Coronary artery (tissue), 2 donors: ENCODE data around the gene NOS1.
A peak's percentile ranks its signal among the peaks of the same experiment; 100 is the strongest.

Source experiments
- DNase-seq: peaks from one replicate; pipeline ENCODE4 v3.0.0-alpha.2; 2017; ENCODE audit warnings: low spot score
- H3K27ac ChIP-seq, 2 donors: fragments of 200-600 bp; sonication (generic); one replicate each; pipeline ENCODE4 v1.5.1; 2016 to 2019
- H3K4me3 ChIP-seq: fragments of 200-600 bp; sonication (generic); 2 replicates; pipeline ENCODE4 v1.5.1; 2016; ENCODE audit warnings: mild to moderate bottlenecking, moderate library complexity
- TF ChIP-seq, protein P1 (sequence below): fragments of 200-600 bp; sonication (generic); IDR thresholded peaks from one replicate; pipeline ENCODE4 v1.5.1; 2019; ENCODE audit warnings: antibody characterized with exemption

NOS1 gene

DNA sequence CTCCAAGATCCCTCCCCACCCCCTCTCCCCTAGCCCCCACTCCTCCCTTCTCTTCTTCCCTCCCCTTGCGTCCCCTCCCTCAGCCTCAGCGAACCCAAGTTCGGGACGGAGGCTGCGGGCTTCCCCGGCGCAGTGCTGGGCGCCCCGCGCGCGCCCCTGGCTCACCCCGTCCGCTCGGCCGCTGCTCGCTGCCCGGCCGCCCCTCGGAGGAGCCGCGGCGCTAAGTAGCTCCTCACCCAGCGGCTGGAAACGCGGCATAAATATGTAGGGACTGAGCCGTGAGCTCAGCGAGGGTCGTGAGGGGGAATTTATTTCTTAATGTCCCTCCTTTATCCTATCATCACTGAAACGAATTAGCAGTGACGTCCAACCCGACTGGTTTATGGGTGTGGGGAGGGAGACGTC lies at the start of gene NOS1:
Gene NOS1 (minus strand): TSS at position 280 of the 405 bp plus-strand sequence. CDS start 30,557 bp downstream, outside the sequence.
- Histone ChIP-seq H3K4me3 (no peak within 1 kb of the TSS), H3K27ac (no peak within 1 kb of the TSS)
- TF ChIP-seq, protein P1, sequence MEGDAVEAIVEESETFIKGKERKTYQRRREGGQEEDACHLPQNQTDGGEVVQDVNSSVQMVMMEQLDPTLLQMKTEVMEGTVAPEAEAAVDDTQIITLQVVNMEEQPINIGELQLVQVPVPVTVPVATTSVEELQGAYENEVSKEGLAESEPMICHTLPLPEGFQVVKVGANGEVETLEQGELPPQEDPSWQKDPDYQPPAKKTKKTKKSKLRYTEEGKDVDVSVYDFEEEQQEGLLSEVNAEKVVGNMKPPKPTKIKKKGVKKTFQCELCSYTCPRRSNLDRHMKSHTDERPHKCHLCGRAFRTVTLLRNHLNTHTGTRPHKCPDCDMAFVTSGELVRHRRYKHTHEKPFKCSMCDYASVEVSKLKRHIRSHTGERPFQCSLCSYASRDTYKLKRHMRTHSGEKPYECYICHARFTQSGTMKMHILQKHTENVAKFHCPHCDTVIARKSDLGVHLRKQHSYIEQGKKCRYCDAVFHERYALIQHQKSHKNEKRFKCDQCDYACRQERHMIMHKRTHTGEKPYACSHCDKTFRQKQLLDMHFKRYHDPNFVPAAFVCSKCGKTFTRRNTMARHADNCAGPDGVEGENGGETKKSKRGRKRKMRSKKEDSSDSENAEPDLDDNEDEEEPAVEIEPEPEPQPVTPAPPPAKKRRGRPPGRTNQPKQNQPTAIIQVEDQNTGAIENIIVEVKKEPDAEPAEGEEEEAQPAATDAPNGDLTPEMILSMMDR = no peak
- no peak for DNase-seq

DNA sequence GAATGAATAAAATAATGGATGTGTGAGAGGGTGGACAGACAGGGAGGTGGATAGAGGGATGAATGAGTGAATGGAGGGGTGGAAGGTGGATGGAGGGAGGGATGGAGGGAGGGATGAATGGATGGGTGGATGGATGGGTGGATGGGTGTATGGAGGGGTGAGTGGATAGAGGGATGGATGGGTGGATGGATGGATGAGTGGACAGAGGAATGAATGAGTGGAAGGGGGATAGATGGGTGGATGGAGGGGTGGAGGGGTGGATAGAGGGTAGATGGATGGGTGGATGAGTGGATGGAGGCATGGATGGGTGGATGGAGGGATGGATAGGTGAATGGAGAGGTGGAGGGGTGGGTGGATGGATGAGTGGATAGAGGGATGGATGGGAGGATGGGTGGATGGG lies 47.9 kb upstream of the NOS1 start:
- DNase-seq = no peak
- no peak overlapping the region for H3K4me3 ChIP-seq
- no peak overlapping the region for H3K27ac ChIP-seq
- TF ChIP-seq, protein P1 = no peak

DNA sequence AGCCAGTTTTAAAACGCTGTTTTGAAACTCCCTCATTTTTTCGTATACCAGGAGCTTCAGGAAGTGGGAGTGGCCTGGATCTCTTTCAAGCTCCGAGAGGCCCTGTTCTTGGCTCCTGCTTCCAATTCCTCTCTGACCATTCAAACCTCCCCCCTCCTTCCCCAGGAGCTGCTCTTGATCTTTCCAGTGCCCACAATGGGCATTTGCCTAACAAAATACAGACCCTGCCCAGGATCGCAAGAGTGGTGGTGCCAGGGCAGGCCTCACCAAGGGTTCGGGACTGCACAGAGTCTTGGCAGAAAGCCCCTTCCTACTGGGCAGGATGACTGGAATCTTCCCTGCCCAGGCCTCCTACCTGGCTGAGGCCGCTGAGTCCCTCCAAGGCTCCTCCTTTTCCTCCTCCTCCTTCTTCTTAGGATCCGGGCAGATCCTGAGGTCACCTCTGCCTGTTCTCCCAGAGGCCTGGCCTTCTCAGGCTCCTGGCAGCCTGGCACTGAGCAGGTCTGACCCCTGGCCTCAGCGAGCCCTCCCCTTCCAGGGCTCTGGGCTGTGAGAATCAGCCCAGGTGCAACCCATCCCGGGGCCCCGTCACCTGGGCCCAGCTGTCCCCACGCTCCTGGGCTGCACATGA lies 46.9 kb upstream of the NOS1 start:
- no peak for DNase-seq
- TF ChIP-seq, protein P1 = no peak
- Histone ChIP-seq H3K27ac (no peak overlapping the region), H3K4me3 (no peak overlapping the region)

DNA sequence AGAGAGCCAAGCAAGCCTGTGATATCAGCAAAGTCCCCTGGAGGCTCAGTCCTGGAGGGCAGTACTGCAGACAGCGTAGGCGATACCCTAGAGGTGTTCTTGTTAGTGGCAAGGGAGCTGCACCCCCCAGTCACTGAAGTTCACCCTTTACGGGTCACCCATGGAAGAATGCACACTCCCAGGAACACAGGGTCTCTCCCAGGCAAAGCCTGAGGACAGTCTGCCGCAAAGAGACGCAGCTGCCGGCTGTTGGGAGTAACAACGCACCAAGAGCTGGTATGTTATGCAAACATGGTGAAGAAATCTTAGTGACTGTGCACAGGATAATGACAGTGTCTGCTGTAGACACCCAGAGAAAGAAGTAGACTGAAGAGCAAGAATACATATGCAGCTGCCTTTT lies 43.5 kb upstream of the NOS1 start:
- TF ChIP-seq, protein P1 = no peak
- peak; percentile 40 for DNase-seq
- Histone ChIP-seq H3K4me3 (no peak overlapping the region), H3K27ac (no peak overlapping the region)

DNA sequence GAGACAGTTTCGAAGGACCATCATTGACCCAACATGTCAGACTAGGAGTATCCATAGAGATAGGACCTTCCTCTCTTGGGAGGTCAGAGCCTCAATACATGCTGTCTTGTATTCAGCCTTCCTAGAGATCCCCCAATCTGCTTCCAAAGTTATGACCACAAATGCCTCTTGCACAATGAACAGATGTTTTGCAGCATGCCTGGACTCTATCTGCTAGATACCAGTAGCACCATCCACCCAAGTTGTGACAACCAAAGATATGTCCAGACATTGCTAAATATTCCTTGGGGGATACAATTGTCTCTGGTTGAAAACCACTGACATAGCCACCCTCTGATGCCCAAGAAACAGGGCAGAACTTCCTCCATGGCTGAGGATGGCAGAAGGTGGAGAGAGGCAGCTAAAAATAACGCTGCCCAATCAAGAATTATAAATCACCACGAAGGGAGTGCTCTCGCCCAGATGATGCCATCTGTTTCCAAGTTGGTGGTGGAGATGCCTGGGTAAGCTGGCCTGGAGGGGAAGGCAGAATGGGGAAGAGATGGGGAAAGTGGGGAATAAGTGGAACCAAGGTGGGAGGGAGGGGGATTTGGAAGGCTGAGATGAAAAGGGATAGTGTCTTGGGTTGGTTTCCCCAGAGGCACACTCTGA lies 42.9 kb upstream of the NOS1 start:
- TF ChIP-seq, protein P1 = no peak
- DNase-seq = peak; percentile 43
- H3K4me3 ChIP-seq = no peak overlapping the region
- no peak overlapping the region for H3K27ac ChIP-seq

DNA sequence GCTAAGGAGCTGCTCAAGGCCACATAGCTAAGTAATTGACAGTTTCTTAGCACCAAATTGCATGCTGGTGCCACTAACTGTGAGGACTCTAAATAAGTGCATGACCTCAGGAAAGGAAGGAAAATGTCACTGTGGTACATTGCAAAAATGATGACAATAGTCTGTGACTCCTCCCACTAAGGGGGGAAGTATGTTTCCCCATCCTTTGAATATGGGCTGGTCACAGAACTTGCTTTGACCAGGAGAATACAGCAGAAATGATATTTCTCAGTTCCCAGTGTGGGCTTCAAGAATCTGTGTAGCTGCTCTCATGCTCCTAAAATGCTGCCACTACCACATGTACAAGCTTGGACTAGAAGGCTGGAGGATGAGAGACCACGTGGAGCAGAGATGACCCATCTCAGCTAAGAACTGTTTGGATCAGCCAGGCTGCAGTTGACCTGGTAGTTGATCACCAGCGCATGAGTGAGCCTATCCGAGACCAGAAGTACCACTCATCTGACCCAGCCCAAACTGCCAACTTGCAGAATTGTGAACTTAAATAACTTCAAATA lies 42.2 kb upstream of the NOS1 start:
- peak; percentile 35 for DNase-seq
- H3K4me3 ChIP-seq = no peak overlapping the region
- TF ChIP-seq, protein P1 = no peak
- no peak overlapping the region for H3K27ac ChIP-seq

DNA sequence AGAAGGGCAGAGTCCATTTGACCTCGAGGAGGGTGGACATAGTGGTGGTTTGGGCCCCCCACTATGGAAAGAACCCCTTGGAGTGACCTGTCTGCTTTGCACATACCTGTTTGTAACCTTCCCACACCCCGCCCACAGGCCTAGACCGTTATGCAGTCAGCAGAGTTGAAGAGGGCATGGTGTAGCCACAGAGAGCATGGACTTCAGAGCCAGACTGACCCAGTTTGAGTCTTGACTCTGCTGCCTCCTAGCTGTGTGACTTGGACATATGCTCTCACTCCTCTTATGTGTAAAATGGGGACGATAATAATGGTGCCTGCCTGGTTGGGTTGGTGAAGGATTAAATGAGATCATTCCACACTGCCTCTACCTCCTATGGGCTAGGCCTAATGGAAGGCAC lies 40.9 kb upstream of the NOS1 start:
- TF ChIP-seq, protein P1 = no peak
- Histone ChIP-seq H3K27ac (no peak overlapping the region), H3K4me3 (no peak overlapping the region)
- DNase-seq = peak; percentile 41
